ENCODE measurements around the gene CPLX3.

- TF ChIP-seq CTCF (IDR thresholded peaks at IDR 0.05) (no peak), POLR2A (IDR thresholded peaks at IDR 0.05) (no peak)
Observed at GRCh38 chr15:74829991-74830390, 3.6 kb downstream of the CPLX3 start.
